HG02623 (cell line): Measurements from ENCODE around the gene CTIF.

ENCODE experiments used
- ATAC-seq: cut with Tn5 transposase; IDR thresholded peaks from one replicate; pipeline ENCODE4 v1.9.1; 2021; ENCODE audit warnings: moderate library complexity; ENCODE audit not compliant: unreplicated experiment

CTIF gene

GRCh38 chr18:48825101-48825745 lies 286.4 kb downstream of the CTIF start:
- no peak for ATAC-seq

GRCh38 chr18:48826271-48826670 lies 287.4 kb downstream of the CTIF start:
- no peak for ATAC-seq

- ATAC-seq: no peak
Observed at GRCh38 chr18:48826806-48827205, 288.0 kb downstream of the CTIF start.

GRCh38 chr18:48827291-48828193 lies 288.7 kb downstream of the CTIF start:
- no peak for ATAC-seq

- no peak for ATAC-seq
Observed at GRCh38 chr18:48828194-48828545, 289.3 kb downstream of the CTIF start.

GRCh38 chr18:48828691-48829442 lies 290.0 kb downstream of the CTIF start:
- ATAC-seq: no peak

- ATAC-seq: no peak
Observed at GRCh38 chr18:48829443-48830149, 290.8 kb downstream of the CTIF start.

- ATAC-seq: no peak
Observed at GRCh38 chr18:48831113-48831759, 292.4 kb downstream of the CTIF start.

- ATAC-seq: no peak
Observed at GRCh38 chr18:48831802-48832201, 293.0 kb downstream of the CTIF start.

- no peak for ATAC-seq
Observed at GRCh38 chr18:48832938-48833700, 294.3 kb downstream of the CTIF start.

GRCh38 chr18:48833701-48834412 lies 295.0 kb downstream of the CTIF start:
- peak; percentile 69 for ATAC-seq

GRCh38 chr18:48834413-48835031 lies 295.7 kb downstream of the CTIF start:
- no peak for ATAC-seq

- ATAC-seq: no peak
Observed at GRCh38 chr18:48835119-48835518, 296.3 kb downstream of the CTIF start.

- ATAC-seq: no peak
Observed at GRCh38 chr18:48835745-48836170, 296.9 kb downstream of the CTIF start.

- no peak for ATAC-seq
Observed at GRCh38 chr18:48836231-48836805, 297.5 kb downstream of the CTIF start.

GRCh38 chr18:48836806-48837615 lies 298.2 kb downstream of the CTIF start:
- ATAC-seq: no peak

- ATAC-seq: no peak
Observed at GRCh38 chr18:48837676-48838075, 298.8 kb downstream of the CTIF start.
